Urinary bladder (tissue), 4 donors: Measurements from ENCODE around the gene VWA1. TPM values are rescaled to one million over a fixed set of nuclear protein-coding genes. Genes with fewer than 3 reads are reported as not detected.
"Not testable (repeated sequence)": the region's sequence is repeated elsewhere in the genome, so short reads cannot be mapped to it uniquely, and the experiment has no call there.

Source experiments
- DNase-seq: peaks from one replicate; pipeline ENCODE4 v3.0.0-alpha.2; 2015; ENCODE audit errors: extremely low spot score
- H3K27ac ChIP-seq: one replicate; pipeline ENCODE4 v1.5.1; 2013; ENCODE audit warnings: low read depth, mild to moderate bottlenecking, moderate library complexity
- H3K36me3 ChIP-seq: one replicate; pipeline ENCODE4 v1.6.1; 2013; ENCODE audit warnings: mild to moderate bottlenecking, moderate library complexity; ENCODE audit not compliant: insufficient read depth
- H3K4me1 ChIP-seq: one replicate; pipeline ENCODE4 v1.6.1; 2013; ENCODE audit warnings: mild to moderate bottlenecking, moderate library complexity; ENCODE audit not compliant: insufficient read depth
- H3K4me3 ChIP-seq: one replicate; pipeline ENCODE4 v1.5.1; 2013; ENCODE audit warnings: low read depth, low read length
- WGBS: extraction: QIAGEN DNeasy Blood & Tissue Kit; methylation state at CpG from one replicate; pipeline ENCODE4 v1.1.7; 2013; 5-methylcytosine and 5-hydroxymethylcytosine counted together
- polyA plus RNA-seq: library from polyadenylated mRNA; stranded (reverse); fragments of 200-250 nt; gene quantifications from one replicate; pipeline ENCODE4 v1.2.3, GENCODE V29; 2013
- total RNA-seq: library from RNA; depleted of rRNA; stranded (reverse); fragments of >200 nt; gene quantifications from one replicate; pipeline ENCODE4 v1.2.3, GENCODE V29; 2014
- donor health status: healthy with polysubstance abuse.
- donor health status: healthy.

VWA1 gene
- total and polyA plus RNA-seq, 2 donors = 15.2 to 214 TPM

- H3K4me3 ChIP-seq = no peak overlapping the region
- 44% methylated on average over 29 of the region's 29 CpGs for WGBS
- DNase-seq = no peak
- H3K36me3 ChIP-seq = no peaks in the 10 kb centered on the region
- H3K27ac ChIP-seq = peak overlapping the region; percentile 45
- no peaks in the 10 kb centered on the region for H3K4me1 ChIP-seq
These were observed 12.8 kb upstream of the VWA1 start for GRCh38 chr1:1422465-1423244.

GRCh38 chr1:1423245-1423597 lies 12.3 kb upstream of the VWA1 start:
- Histone ChIP-seq H3K4me1 (no peaks in the 10 kb centered on the region), H3K36me3 (no peaks in the 10 kb centered on the region), H3K27ac (no peak overlapping the region), H3K4me3 (no peak overlapping the region)
- DNase-seq = no peak
- 82% methylated on average over 7 of the region's 7 CpGs for WGBS

- Histone ChIP-seq H3K4me1 (no peaks in the 10 kb centered on the region), H3K36me3 (no peaks in the 10 kb centered on the region), H3K4me3 (no peak overlapping the region), H3K27ac (no peak overlapping the region)
- WGBS = 79% methylated on average over 15 of the region's 15 CpGs
- DNase-seq = no peak
These were observed 10.8 kb upstream of the VWA1 start for GRCh38 chr1:1424707-1425106.

DNA sequence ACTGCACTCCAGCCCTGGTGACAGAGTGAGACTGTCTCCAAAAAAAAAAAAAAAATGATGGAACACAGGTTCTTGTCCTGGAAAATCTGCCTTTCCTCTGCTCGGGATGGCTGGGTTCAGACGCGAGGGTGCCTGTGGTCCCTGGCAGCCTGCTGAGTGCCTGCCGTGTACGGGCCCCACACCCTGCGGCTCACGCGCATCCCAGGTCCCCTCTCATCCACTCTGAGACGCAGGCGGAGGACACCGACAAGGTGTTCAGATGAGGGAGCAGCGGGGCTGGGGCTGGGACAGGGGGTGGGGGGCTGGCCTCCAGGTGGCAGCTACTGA lies 10.1 kb upstream of the VWA1 start:
- no peaks in the 10 kb centered on the region for H3K4me1 ChIP-seq

GRCh38 chr1:1425753-1426495 lies 9.6 kb upstream of the VWA1 start:
- 47% methylated on average over 33 of the region's 33 CpGs for WGBS
- Histone ChIP-seq H3K27ac (no peak overlapping the region), H3K4me3 (no peak overlapping the region), H3K36me3 (no peaks in the 10 kb centered on the region), H3K4me1 (no peaks in the 10 kb centered on the region)
- no peak for DNase-seq

More for the DNA sequence above, 10.1 kb upstream of the VWA1 start:
- H3K36me3 ChIP-seq = no peaks in the 10 kb centered on the region
- 67% methylated on average over 12 of the region's 12 CpGs for WGBS
- no peak overlapping the region for H3K27ac ChIP-seq
- H3K4me3 ChIP-seq = no peak overlapping the region
- DNase-seq = no peak

DNA sequence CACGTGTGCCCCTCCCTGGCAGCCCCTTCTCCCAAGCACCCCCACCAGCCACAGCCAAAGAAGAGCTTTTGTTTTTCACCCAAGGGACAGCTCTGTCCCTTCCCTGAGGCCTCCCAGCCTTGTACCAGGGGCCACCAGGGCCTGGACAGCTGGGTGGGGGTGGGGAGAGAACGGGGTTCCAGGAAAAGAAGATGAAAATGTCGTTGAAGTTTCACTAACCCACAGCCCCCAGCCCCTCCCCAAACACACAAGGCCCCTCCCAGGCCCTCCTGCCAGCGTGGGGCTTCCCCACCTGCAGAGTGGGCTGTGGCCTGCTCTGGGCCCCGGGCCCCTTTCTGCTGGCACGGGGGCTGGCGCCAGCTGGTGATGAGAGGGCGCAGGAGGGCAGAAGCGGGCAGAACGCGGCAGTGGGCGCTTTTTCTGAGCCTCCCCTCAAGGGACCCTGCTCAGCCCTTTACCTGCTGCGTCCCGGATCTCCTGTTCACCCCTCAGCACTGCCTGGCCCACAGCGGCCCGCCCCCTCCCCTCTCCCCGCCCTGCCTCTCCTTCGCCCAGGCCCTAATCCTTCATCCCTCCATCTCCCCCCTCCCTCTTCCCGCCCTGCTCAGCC lies 8.9 kb upstream of the VWA1 start:
- Histone ChIP-seq H3K36me3 (no peaks in the 10 kb centered on the region), H3K4me1 (no peaks in the 10 kb centered on the region), H3K27ac (no peak overlapping the region), H3K4me3 (no peak overlapping the region)
- WGBS = 49% methylated on average over 18 of the region's 19 CpGs
- no peak for DNase-seq

GRCh38 chr1:1427106-1427819 lies 8.2 kb upstream of the VWA1 start:
- Histone ChIP-seq H3K4me1 (no peaks in the 10 kb centered on the region), H3K27ac (no peak overlapping the region), H3K36me3 (no peaks in the 10 kb centered on the region), H3K4me3 (peak overlapping the region; percentile 51)
- 8% methylated on average over 66 of the region's 66 CpGs for WGBS
- no peak for DNase-seq

DNA sequence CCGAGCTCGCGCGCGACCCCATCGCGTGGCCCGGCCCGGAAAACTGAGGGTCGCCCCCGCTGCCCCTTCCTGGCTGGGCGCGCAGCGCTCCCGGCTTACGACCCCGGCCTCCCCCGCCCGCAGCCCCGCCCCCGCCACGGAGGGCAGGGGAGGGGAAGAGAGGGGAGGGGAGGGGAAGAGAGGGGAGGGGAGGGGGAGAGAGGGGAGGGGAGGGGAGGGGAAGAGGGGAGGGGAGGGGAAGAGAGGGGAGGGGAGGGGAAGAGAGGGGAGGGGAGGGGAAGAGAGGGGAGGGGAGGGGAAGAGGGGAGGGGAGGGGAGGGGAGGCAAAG lies 7.7 kb upstream of the VWA1 start:
- 1% methylated on average over 20 of the region's 22 CpGs for WGBS
- DNase-seq = no peak
- Histone ChIP-seq H3K36me3 (no peaks in the 10 kb centered on the region), H3K4me1 (no peaks in the 10 kb centered on the region), H3K4me3 (peak overlapping the region; percentile 51), H3K27ac (no peak overlapping the region)

DNA sequence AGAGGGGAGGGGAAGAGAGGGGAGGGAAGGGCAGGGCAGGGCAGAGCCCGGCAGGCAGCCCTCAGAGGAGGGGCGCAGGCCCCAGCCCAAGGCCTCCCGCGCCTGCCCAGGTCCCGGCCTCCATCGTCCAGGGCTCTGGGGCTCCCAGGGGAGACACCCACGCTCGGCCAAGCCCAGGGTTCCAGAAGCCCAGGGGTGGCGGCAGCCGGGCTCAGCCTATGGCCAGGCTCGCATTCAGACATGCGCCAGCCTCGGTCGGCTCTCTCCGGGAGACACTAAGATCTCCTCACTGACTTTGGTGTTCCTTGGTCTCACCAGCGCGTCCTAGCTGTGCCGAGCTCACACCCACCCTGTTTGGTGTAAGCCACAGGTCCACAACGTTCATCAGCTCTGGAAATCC lies 7.3 kb upstream of the VWA1 start:
- H3K36me3 ChIP-seq = no peaks in the 10 kb centered on the region
- H3K27ac ChIP-seq = no peak overlapping the region
- H3K4me3 ChIP-seq = no peak overlapping the region
- WGBS = 77% methylated on average over 19 of the region's 19 CpGs
- no peaks in the 10 kb centered on the region for H3K4me1 ChIP-seq
- no peak for DNase-seq

- not testable (repeated sequence) for H3K27ac ChIP-seq
These were observed 6.5 kb upstream of the VWA1 start for GRCh38 chr1:1428967-1429366.

DNA sequence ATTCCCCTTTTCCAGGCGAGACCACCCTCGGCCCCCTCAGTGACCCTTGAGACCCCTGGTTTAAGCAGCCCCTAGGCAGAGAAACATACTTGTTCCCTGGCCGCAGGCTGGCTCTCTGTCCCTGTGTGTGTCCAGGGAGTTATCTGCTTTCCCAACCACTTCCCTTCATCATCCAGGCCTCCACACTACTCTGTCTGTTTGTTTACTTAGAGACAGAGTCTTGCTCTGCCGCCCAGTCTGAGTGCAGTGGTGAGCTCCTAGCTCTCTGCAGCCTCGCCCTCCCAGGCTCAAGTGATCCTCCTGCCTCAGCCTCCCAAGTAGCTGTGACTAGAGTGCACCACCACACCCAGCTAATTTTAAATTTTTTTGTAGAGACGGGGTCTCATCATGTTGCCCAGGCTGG lies 5.8 kb upstream of the VWA1 start:
- Histone ChIP-seq H3K4me3 (no peak overlapping the region), H3K36me3 (no peaks in the 10 kb centered on the region), H3K27ac (peak overlapping the region; percentile 11), H3K4me1 (no peaks in the 10 kb centered on the region)
- 45% methylated on average over 6 of the region's 6 CpGs for WGBS
- DNase-seq = no peak

More at GRCh38 chr1:1428967-1429366, 6.5 kb upstream of the VWA1 start:
- not testable (repeated sequence) for H3K4me3 ChIP-seq, DNase-seq, H3K36me3 ChIP-seq, H3K4me1 ChIP-seq
- WGBS = 89% methylated on average over 6 of the region's 6 CpGs

- H3K4me3 ChIP-seq = no peak overlapping the region
- no peak for DNase-seq
- WGBS = 10% methylated on average over 35 of the region's 35 CpGs
- no peaks in the 10 kb centered on the region for H3K4me1 ChIP-seq
- H3K27ac ChIP-seq = peak overlapping the region; percentile 92
- no peaks in the 10 kb centered on the region for H3K36me3 ChIP-seq
These were observed 5.1 kb upstream of the VWA1 start for GRCh38 chr1:1430114-1430982.
